IPS-NIHi11 (cell line): ENCODE measurements around the gene ZNF552.
"Not testable (repeated sequence)": the region's sequence is repeated elsewhere in the genome, so short reads cannot be mapped to it uniquely, and the experiment has no call there.

Source experiments
- DNase-seq: peaks from one replicate; pipeline ENCODE4 v3.0.0; 2012; ENCODE audit warnings: mixed read lengths, low spot score

ZNF552 gene

GRCh38 chr19:57814505-57815246 is at the start of gene ZNF552:
TSS of gene ZNF552 (minus strand) at chr19:57814913. CDS start at chr19:57814743, 170 bp downstream.
- DNase-seq: peak; percentile 81

GRCh38 chr19:57862351-57862750 is 47.6 kb upstream of the ZNF552 start:
- not testable (repeated sequence) for DNase-seq

GRCh38 chr19:57854117-57854516 is 39.4 kb upstream of the ZNF552 start:
- DNase-seq: not testable (repeated sequence)

- DNase-seq: not testable (repeated sequence)
Observed at GRCh38 chr19:57851812-57852603, 37.3 kb upstream of the ZNF552 start.

GRCh38 chr19:57850553-57851017 is 35.9 kb upstream of the ZNF552 start:
- peak; percentile 35 for DNase-seq

- DNase-seq: peak; percentile 73
Observed at GRCh38 chr19:57849666-57850473, 35.2 kb upstream of the ZNF552 start, which contains the start of gene ZNF587. TSS of gene ZNF587 (plus strand) at chr19:57849859. CDS start at chr19:57850039, 180 bp downstream.

- not testable (repeated sequence) for DNase-seq
Observed at GRCh38 chr19:57849162-57849665, 34.5 kb upstream of the ZNF552 start.

GRCh38 chr19:57847164-57847563 is 32.5 kb upstream of the ZNF552 start:
- not testable (repeated sequence) for DNase-seq

- DNase-seq: no peak
Observed at GRCh38 chr19:57841122-57841763, 26.5 kb upstream of the ZNF552 start.

GRCh38 chr19:57838622-57839191 is 24.0 kb upstream of the ZNF552 start:
- DNase-seq: not testable (repeated sequence)

GRCh38 chr19:57836991-57837390 is 22.3 kb upstream of the ZNF552 start:
- DNase-seq: not testable (repeated sequence)

GRCh38 chr19:57830071-57830602 is 15.4 kb upstream of the ZNF552 start, which contains the start of gene ZNF587B:
TSS of gene ZNF587B (plus strand) at chr19:57830299. CDS start at chr19:57830529, 230 bp downstream.
- peak; percentile 82 for DNase-seq

- DNase-seq: no peak
Observed at GRCh38 chr19:57829316-57829715, 14.6 kb upstream of the ZNF552 start.

- DNase-seq: no peak
Observed at GRCh38 chr19:57825511-57825910, 10.8 kb upstream of the ZNF552 start.

GRCh38 chr19:57823608-57824007 is 8.9 kb upstream of the ZNF552 start:
- not testable (repeated sequence) for DNase-seq

- DNase-seq: not testable (repeated sequence)
Observed at GRCh38 chr19:57823155-57823554, 8.4 kb upstream of the ZNF552 start.

- not testable (repeated sequence) for DNase-seq
Observed at GRCh38 chr19:57821501-57821900, 6.8 kb upstream of the ZNF552 start.

- DNase-seq: not testable (repeated sequence)
Observed at GRCh38 chr19:57821095-57821494, 6.4 kb upstream of the ZNF552 start.

GRCh38 chr19:57820599-57820998 is 5.9 kb upstream of the ZNF552 start:
- no peak for DNase-seq

- peak; percentile 86 for DNase-seq
Observed at GRCh38 chr19:57819475-57820148, 4.9 kb upstream of the ZNF552 start.
